BLaER1 treated with 17β-estradiol and CSF1 and Interleukin-3, amounts not matched to agents 10 nM and 100 nM (cell line): ENCODE results near the gene CBX2.

Experiments
- H3K27ac ChIP-seq, 11 experiments: shearing (Covaris generic); formaldehyde crosslinking; 2 replicates each; pipeline ENCODE4 v1.8.1; 2022
- H3K27me3 ChIP-seq, 11 experiments: shearing (Covaris generic); formaldehyde crosslinking; 2 replicates each; pipeline ENCODE4 v1.8.1; 2022
- H3K36me3 ChIP-seq, 11 experiments: shearing (Covaris generic); formaldehyde crosslinking; 2 replicates each; pipeline ENCODE4 v1.8.1; 2022
- H3K4me1 ChIP-seq, 10 experiments: shearing (Covaris generic); formaldehyde crosslinking; 2 replicates each; pipeline ENCODE4 v1.8.1; 2022
- H3K4me2 ChIP-seq, 11 experiments: shearing (Covaris generic); formaldehyde crosslinking; 2 replicates each; pipeline ENCODE4 v1.8.1; 2022
- H3K4me3 ChIP-seq, 10 experiments: shearing (Covaris generic); formaldehyde crosslinking; 2 replicates each; pipeline ENCODE4 v1.8.1; 2022
- H3K9ac ChIP-seq, 11 experiments: shearing (Covaris generic); formaldehyde crosslinking; 2 replicates each; pipeline ENCODE4 v1.8.1; 2022
- H3K9me3 ChIP-seq, 11 experiments: shearing (Covaris generic); formaldehyde crosslinking; replicated peaks in 1 of 11; 2 replicates each; pipeline ENCODE4 v1.8.1; 2022
- H4K20me1 ChIP-seq, 11 experiments: shearing (Covaris generic); formaldehyde crosslinking; 2 replicates each; pipeline ENCODE4 v1.8.1; 2022
- Cebpa-rat ChIP-seq, 11 experiments: shearing (Covaris generic); IDR thresholded peaks; 2 replicates each; pipeline ENCODE4 v1.8.1; 2022

Gene CBX2

GRCh38 chr17:79836972-79837887 is 59.3 kb downstream of the CBX2 start:
- Histone ChIP-seq H3K4me3 (peak overlapping the region; percentile 75 to 100 (median 88)), H3K27me3 (peaks cover 26 to 28% (median 27%) of the 10 kb centered on the region in 11 experiments), H3K9ac (peak overlapping the region; percentile 77 to 96 (median 85)), H3K4me2 (peak overlapping the region; percentile 87 to 100 (median 99)), H3K27ac (peak overlapping the region; percentile 40 to 94 (median 86); a peak in 21 of 22 replicates), H3K9me3 (peaks cover 0 to 10% (median 0%) of the 10 kb centered on the region in 11 experiments; a peak in 4 of 22 replicates), H4K20me1 (peaks cover 53 to 93% (median 85%) of the 10 kb centered on the region in 11 experiments), H3K36me3 (peaks cover 22 to 56% (median 42%) of the 10 kb centered on the region in 11 experiments), H3K4me1 (peaks cover 67 to 84% (median 76%) of the 10 kb centered on the region in 10 experiments)
- peak in 3 of 11 experiments; percentile 45 to 76 (median 59); a peak in 6 of 22 replicates for TF ChIP-seq Cebpa-rat (IDR thresholded peaks at IDR 0.05)
